NCI-H774 (cell line): Measurements from ENCODE around the gene PSD2.

Experiments
- DNase-seq: peaks from one replicate; lab custom pipeline; 2025; lab: John Stamatoyannopoulos, UW

PSD2 gene

GRCh38 chr5:139880416-139881142 is 85.0 kb downstream of the PSD2 start:
- no peak for DNase-seq

- peak; percentile 90 for DNase-seq
These were observed 85.6 kb downstream of the PSD2 start for GRCh38 chr5:139881143-139881733.

DNA sequence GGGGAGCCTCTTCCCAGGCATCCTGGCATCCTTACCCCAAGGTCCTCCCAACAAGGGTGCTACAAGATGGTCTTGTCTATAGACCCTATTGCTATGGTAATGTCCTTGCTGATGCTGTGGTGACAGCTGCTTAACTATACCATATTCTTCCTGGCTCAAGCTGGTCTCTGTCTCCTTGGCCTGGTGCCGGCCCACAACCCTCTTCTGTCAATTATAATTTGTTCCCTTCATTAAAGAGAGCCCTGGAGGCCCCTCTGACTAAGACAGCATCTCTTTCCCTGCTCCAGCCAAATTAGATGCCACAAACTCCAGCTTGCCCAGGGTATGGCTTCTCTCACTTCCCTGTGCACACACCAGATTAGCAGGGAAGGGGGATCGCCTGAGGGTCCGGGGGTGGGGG is 86.7 kb downstream of the PSD2 start:
- no peak for DNase-seq

DNA sequence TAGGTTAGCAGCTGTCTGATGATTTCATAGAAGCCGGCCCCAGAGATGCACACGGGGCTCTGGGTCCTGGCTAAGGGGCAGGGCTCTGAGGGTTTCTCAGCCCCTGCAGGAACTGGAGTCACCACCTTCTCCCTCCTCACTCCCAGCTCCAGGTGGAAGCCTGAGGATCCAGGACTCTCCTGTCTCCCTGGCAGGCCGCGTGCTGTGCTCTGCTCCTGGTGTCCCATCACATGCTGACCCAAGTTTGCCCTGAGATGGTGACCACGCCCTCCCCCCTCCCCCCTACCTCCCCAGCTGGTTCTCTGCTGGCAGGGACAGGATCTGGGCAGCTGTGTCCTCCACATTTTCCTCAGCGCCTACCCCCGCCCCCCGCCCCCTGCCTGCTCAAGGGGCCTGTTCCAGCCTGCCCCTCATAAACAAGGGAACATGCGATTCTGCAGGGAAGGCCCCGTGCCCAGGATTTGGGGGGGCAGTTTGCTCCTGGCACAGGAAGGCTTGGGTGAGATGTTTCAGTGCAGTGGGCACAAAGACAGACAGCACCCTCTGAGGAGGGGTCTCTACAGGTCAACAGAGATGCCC is 87.4 kb downstream of the PSD2 start:
- no peak for DNase-seq

- DNase-seq: no peak
These were observed 88.5 kb downstream of the PSD2 start for GRCh38 chr5:139884144-139884543.

- DNase-seq: no peak
These were observed 89.1 kb downstream of the PSD2 start for GRCh38 chr5:139884734-139885133.

DNA sequence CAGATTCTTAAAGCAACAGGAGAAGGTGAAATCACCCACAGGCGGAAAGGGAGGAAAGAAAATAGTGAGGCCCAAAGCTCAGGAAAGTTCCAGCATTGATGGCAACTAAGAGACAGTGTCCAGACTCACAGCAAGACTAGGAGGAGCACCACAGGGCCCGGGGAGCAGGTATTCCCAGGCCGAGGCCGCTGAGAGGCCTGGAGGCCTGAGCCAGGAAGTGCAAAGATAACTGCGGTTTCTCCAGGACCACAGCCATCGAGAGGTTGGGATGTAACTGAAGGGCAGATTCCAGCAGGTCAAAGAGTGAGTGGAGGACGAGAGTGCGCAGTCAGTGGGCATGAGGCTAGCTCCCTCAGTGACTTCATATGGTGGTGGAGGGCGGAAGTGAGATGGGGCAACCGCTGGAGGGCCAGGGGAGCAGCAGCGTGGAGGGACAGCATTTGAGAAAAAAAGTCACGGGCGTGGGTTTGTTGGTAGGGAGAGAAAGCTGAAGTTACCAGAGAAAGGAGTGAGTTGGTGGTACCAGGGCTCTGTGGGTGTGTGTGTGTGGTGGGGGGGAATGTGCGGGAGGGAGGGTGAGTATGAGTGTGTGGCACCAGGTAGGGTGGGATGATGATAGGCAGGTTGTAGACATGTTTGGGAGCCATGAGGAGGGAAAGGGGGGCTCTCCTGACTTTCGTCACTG is 89.7 kb downstream of the PSD2 start:
- DNase-seq: no peak

GRCh38 chr5:139885857-139886208 is 90.2 kb downstream of the PSD2 start:
- DNase-seq: no peak

DNA sequence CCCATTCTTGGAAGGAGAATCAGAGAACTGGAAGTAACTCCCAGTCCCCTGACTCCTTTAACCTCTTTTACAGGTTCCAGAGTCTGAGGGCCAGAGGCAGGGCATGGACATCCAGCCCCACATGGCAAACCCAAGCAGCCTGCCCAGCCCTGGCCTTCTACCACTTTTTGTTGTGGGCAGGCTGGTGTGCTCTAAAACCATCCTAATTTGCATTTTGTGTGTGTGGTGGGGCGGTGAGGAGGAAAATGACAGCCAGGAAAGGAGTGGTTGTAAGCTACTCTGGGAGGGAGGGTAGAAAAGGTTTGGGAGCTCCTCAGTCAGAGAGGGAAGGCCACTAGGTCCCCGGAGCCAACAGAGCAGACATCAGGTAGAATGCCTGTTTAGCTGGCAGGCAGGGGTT is 90.6 kb downstream of the PSD2 start:
- DNase-seq: no peak

DNA sequence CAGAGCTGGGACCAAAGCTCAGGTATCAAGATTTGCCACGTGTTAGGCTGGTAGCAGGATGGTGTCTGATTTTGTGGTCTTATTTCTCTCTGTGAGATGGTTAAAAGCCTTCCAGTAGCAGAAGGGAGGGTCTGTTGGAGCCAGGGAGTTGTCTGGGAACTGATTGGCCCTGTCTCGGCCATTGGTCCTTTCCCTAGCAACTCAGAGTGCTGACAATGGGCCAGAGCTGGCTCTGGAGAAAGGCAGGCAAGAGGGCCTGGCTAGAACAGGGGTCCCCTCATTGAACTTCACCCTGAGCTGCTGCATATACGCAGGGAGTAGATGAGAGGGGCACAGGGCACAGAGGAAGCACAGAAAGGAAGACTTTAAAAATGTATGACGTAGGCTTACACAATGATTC is 92.8 kb downstream of the PSD2 start:
- DNase-seq: no peak

DNA sequence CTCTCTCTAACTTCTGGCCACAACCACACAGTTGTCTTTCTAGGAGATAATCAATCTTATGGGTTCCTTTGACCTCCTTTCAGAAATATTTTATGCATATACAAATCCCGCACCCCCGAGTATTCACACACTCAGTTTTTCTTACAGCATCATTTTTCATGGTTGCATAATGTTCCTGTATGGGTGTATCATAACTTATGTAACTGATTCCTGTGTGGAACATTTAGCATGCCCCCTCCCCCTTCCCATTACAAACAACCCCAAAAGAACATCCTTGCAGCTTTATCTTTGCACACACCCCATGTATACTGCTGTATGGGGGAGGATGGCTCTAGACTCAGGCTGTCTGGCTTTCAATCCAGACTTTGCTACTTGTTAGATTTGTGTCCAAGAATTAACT is 93.8 kb downstream of the PSD2 start:
- no peak for DNase-seq

- DNase-seq: no peak
These were observed 98.3 kb downstream of the PSD2 start for GRCh38 chr5:139893873-139894272.
